GM19467 (cell line): ENCODE measurements around the gene UGT1A6.

Source experiments
- ATAC-seq: cut with Tn5 transposase; IDR thresholded peaks from one replicate; pipeline ENCODE4 v1.9.1; 2021; ENCODE audit warnings: mild to moderate bottlenecking, moderate library complexity; ENCODE audit not compliant: unreplicated experiment

The UGT1A6 gene

GRCh38 chr2:233798335-233799086 lies 105.8 kb downstream of the UGT1A6 start:
- ATAC-seq: no peak

- no peak for ATAC-seq
Observed at GRCh38 chr2:233799087-233799665, 106.5 kb downstream of the UGT1A6 start.

- ATAC-seq: no peak
Observed at GRCh38 chr2:233799716-233800115, 107.0 kb downstream of the UGT1A6 start.

DNA sequence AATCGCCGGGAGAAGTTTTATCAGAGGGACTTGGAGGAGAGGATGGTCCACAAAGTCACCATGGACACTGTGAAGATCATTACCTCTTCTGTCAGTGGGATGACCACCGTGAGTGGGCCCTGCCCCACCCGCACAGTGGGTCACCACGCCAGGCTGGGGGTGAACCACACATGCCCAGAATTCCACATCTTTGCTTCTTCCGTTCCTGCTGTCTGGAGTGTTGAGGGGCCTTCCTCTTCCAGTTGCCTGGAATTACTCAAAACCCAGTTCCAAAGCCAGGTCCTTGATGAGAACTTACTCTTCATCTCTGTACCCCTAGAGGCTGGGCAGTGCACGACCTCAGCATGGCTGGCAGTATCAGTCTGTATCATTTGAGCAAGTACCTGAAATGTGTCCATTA lies 107.5 kb downstream of the UGT1A6 start:
- no peak for ATAC-seq

DNA sequence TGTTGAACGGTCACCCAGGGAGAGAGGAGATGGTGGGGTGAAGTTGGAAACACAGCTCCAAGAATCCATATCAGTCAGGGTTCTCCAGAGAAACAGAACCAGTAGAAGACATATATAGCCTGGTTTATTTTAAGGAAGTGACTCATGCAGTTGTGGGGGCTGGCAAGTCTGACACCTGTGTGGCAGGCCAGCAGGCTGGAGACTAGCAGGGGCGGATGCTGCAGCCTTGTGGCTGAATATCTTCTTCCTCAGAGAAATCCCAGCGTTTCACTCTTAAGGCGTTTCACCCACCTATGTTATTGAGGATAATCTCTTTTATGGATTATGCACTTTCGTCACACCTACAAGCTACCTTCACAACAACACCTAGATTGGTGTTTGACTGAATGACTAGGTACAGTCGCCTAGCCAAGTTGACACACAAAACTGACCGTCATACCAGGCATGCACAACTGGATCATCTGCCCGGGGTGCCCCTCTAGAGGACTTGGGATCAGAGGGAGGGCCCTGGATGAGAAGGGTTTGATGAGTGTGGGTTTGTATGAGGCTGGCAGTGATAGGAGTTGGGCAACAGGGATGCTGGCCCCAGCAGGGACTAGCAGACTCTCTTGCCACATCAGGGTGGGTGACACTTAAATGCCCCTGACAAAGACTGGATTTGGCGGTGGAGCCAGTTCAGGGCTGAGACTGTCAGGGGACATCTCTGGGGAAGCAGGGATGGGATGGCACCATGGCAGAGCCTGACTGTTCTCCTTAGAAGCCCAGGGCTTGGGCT lies 108.9 kb downstream of the UGT1A6 start:
- no peak for ATAC-seq

DNA sequence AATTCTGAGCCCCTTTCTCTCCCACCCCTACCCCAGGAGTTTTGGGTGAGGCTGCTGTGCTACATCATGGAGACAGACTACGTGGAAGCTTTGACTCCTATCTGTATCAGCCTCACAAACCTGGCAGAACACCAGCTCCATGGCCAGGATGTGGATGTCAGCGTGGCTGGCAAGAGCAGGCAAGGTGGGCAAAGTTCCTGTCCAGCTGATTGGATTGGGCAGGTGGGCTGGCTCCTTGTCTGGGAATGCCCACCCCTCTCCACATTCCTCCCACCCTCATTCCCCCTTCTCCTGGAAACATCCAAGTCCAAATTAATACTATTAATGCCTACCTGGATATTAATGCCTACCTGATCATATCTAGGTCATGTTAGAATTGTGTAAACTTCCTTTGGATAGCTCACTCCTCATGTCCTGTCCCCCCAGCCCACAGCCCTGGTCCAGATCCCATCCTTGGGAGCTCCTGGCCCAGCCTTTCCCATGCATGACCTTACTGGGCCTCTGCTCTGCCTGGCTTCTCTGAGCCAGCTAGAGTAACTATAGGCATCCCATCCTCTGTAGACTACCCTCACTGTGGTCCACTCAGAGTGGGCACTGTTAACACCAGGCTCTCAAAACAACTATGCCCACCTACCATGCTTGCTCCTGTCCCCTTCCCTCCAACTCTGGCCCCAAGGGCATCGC lies 109.6 kb downstream of the UGT1A6 start:
- ATAC-seq: no peak

DNA sequence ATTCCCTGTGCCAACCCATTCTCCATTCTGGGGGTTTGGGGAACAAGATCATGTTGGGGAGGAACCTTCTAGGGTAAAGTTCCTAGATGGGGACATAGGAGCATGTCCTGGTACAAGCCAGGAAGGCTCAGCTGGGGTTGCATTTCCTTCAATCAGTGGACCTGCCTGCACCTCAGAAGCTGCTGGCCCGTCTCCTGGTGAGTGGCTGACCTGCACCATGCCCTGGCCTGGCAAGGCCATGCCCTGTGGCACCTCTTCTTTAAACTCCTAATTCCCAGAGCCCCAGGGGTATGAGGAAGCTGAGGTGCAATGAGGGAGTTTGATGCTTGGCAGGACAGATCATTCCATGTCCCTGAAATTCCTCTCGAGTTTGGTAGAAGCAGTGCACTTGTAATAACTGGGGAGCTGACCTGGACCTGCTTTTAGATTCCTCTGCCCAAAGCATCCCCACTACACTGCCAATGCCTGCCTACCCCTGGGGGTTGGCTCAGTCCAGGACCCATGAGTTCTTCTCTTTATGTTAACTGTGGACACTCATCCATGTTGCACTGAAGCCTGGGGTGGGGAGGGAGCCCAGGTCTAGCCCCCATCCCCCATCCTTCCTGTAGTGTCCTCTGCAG lies 110.7 kb downstream of the UGT1A6 start:
- ATAC-seq: no peak

- no peak for ATAC-seq
Observed at GRCh38 chr2:233803994-233804393, 111.3 kb downstream of the UGT1A6 start.

- ATAC-seq: no peak
Observed at GRCh38 chr2:233807215-233807865, 114.7 kb downstream of the UGT1A6 start.

GRCh38 chr2:233807966-233808935 lies 115.6 kb downstream of the UGT1A6 start:
- no peak for ATAC-seq

DNA sequence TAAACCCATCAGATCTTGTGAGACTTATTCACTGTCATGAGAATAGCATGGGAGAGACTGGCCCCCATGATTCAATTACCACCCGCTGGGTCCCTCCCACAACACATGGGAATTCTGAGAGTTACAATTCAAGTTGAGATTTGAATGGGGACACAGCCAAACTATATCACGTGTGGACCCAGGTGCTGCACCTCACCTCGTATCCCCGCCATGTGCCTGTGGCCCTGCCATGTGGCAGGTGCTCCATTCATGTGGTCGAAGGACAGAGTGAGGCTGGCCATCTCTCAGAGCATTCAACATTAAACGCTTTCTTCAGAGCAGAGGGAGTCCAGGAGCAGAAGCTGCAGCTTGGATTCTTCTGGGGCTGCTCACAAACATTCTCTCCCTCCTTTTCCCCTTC lies 117.7 kb downstream of the UGT1A6 start:
- ATAC-seq: no peak

DNA sequence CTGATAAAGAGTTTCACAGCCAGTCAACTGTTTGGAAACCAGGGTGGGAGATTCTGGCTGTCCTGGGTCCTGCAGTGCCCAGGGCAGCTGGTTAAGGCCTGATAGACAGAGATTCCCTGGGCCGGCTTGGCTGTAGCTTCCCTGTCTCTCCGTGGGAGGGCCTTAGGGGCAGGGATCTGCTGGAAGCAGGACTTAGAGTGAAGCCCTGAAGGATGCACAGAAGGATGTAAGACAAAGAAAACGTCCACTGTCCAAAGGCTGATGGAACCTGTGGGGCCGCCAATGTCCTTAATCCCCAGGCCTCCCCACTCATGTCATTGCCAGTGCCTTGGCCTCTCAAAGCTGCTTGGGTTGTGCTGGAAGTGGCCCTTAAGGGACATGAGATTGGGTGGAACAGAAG lies 118.4 kb downstream of the UGT1A6 start:
- no peak for ATAC-seq

GRCh38 chr2:233811732-233812131 lies 119.0 kb downstream of the UGT1A6 start:
- ATAC-seq: no peak

GRCh38 chr2:233813236-233814055 lies 120.8 kb downstream of the UGT1A6 start:
- no peak for ATAC-seq

- no peak for ATAC-seq
Observed at GRCh38 chr2:233814056-233814835, 121.6 kb downstream of the UGT1A6 start.

GRCh38 chr2:233815861-233816260 lies 123.2 kb downstream of the UGT1A6 start:
- ATAC-seq: no peak

DNA sequence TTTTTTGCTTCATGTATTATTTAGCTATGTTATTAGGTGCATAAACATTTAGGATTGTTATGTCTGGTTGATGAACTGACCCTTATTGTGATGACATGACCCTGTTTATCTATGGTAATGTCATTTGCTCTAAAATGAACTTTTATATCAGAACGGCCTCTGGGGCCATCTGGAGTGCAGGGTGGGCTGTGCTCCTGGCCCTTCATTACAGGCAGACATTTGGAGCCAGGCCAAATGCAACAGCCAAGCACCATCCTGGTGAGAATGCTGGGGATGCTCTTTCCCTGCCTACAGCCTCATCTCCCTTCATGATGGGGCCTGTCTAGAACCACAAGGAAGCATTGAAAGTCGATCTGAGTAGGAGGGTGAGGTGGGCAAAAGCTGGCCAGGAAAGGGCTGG lies 123.6 kb downstream of the UGT1A6 start:
- ATAC-seq: no peak

- ATAC-seq: no peak
Observed at GRCh38 chr2:233816771-233817170, 124.1 kb downstream of the UGT1A6 start.
